ENCODE data around the gene COPE. TPM values are rescaled to one million over a fixed set of nuclear protein-coding genes. Genes with fewer than 3 reads are reported as not detected.
A peak's percentile ranks its signal among the peaks of the same experiment; 100 is the strongest.

COPE gene
- total and polyA plus RNA-seq, 8 donors = 81.1 to 226 (median 103) TPM

GRCh38 chr19:18881491-18881890, 37.7 kb downstream of the COPE start:
- no peak for TF ChIP-seq CTCF (IDR thresholded peaks at IDR 0.05)
- H3K36me3 ChIP-seq = no peaks in the 10 kb centered on the region
- H3K27me3 ChIP-seq = no peaks in the 10 kb centered on the region
- no peak overlapping the region for H3K4me3 ChIP-seq
- DNase-seq (peak in 1 of 4 donors; percentile 43), ATAC-seq (no peak)
- H3K4me1 ChIP-seq = no peaks in the 10 kb centered on the region
- intact Hi-C loops (cut with DNase I) = no loop called here
- H3K9me3 ChIP-seq = no peaks in the 10 kb centered on the region
- H3K27ac ChIP-seq = no peak overlapping the region

GRCh38 chr19:18879579-18880373, 39.4 kb downstream of the COPE start:
- H3K27ac ChIP-seq = no peak overlapping the region
- H3K4me1 ChIP-seq = no peaks in the 10 kb centered on the region
- no peaks in the 10 kb centered on the region for H3K36me3 ChIP-seq
- DNase-seq (peak in 1 of 4 donors; percentile 73), ATAC-seq (peak; percentile 42)
- no peaks in the 10 kb centered on the region for H3K9me3 ChIP-seq
- no peak overlapping the region for H3K4me3 ChIP-seq
- no peak for TF ChIP-seq CTCF (IDR thresholded peaks at IDR 0.05)
- intact Hi-C loops (cut with DNase I) = no loop called here
- H3K27me3 ChIP-seq = no peaks in the 10 kb centered on the region

GRCh38 chr19:18878858-18879578, 40.2 kb downstream of the COPE start:
- Histone ChIP-seq H3K4me3 (no peak overlapping the region), H3K27ac (no peak overlapping the region), H3K4me1 (no peaks in the 10 kb centered on the region), H3K27me3 (no peaks in the 10 kb centered on the region), H3K36me3 (no peaks in the 10 kb centered on the region), H3K9me3 (no peaks in the 10 kb centered on the region)
- ATAC-seq = no peak
- no peak for TF ChIP-seq CTCF (IDR thresholded peaks at IDR 0.05)
- intact Hi-C loops (cut with DNase I) = no loop called here
- DNase-seq = peak in 1 of 4 donors; percentile 62

GRCh38 chr19:18878058-18878797, 41.0 kb downstream of the COPE start:
- no peak overlapping the region for H3K27ac ChIP-seq
- no peak overlapping the region for H3K4me3 ChIP-seq
- DNase-seq (peak in 1 of 4 donors; percentile 59), ATAC-seq (no peak)
- intact Hi-C loops (cut with DNase I) = no loop called here
- H3K4me1 ChIP-seq = no peaks in the 10 kb centered on the region
- TF ChIP-seq CTCF (IDR thresholded peaks at IDR 0.05) = no peak
- no peaks in the 10 kb centered on the region for H3K27me3 ChIP-seq
- H3K9me3 ChIP-seq = no peaks in the 10 kb centered on the region
- H3K36me3 ChIP-seq = no peaks in the 10 kb centered on the region

GRCh38 chr19:18876865-18877264, 42.3 kb downstream of the COPE start:
- no peak for ATAC-seq
- intact Hi-C loops (cut with DNase I) = no loop called here
- no peak overlapping the region for H3K4me3 ChIP-seq

More at GRCh38 chr19:18876865-18877264, 42.3 kb downstream of the COPE start:
- peak in 1 of 4 donors; percentile 2 for DNase-seq
- no peak for TF ChIP-seq CTCF (IDR thresholded peaks at IDR 0.05)
- Histone ChIP-seq H3K36me3 (no peaks in the 10 kb centered on the region), H3K4me1 (no peaks in the 10 kb centered on the region), H3K27ac (no peak overlapping the region), H3K9me3 (no peaks in the 10 kb centered on the region), H3K27me3 (no peaks in the 10 kb centered on the region)

Measured in left lung (tissue), 10 donors.